ENCODE results near the gene VTCN1.

GRCh38 chr1:117231748-117232373 is 21.1 kb upstream of the VTCN1 start:
- TF ChIP-seq POLR2AphosphoS5 (IDR thresholded peaks at IDR 0.05) (no peak), POLR2A (IDR thresholded peaks at IDR 0.05) (no peak)
- TF ChIP-seq, protein P1, sequence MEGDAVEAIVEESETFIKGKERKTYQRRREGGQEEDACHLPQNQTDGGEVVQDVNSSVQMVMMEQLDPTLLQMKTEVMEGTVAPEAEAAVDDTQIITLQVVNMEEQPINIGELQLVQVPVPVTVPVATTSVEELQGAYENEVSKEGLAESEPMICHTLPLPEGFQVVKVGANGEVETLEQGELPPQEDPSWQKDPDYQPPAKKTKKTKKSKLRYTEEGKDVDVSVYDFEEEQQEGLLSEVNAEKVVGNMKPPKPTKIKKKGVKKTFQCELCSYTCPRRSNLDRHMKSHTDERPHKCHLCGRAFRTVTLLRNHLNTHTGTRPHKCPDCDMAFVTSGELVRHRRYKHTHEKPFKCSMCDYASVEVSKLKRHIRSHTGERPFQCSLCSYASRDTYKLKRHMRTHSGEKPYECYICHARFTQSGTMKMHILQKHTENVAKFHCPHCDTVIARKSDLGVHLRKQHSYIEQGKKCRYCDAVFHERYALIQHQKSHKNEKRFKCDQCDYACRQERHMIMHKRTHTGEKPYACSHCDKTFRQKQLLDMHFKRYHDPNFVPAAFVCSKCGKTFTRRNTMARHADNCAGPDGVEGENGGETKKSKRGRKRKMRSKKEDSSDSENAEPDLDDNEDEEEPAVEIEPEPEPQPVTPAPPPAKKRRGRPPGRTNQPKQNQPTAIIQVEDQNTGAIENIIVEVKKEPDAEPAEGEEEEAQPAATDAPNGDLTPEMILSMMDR (IDR thresholded peaks at IDR 0.05), result no peak
